ENCODE measurements around the gene PCNX1.
A peak's percentile ranks its signal among the peaks of the same experiment; 100 is the strongest.
"Not testable (repeated sequence)": the region's sequence is repeated elsewhere in the genome, so short reads cannot be mapped to it uniquely, and the experiment has no call there.

PCNX1 gene

DNA sequence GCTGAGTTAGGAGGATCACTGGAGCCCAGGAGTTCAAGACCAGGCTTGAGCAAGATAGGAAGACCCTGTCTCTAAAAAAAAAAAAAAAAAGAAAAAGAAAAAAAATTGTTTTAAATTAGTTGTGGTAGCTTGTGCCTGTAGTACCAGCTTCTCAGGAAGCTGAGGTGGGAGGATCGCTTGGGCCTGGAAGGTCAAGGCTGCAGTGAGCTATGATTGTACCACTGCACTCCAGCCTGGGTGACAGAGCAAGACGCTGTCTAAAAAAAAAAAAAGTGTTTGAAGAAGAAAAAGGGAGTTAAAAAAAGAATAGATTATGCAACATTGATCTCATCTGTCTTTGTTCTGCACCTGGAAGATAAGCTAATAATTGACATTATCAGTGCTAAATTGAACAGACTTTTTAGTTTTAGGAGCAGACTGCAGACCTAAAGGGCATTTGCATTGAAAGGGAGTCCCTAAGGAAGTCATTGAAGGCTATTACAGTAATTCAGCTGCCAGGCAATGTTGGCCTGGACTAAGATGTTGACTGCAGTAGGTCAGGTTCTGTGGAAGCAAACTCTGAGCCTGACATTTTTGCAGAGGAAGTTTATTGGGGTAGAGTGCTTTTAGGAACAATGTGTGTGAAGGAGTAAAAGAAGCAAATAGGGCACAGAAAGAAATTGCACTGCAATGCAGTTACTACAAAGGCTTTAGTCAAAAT is 215.8 kb downstream of the PCNX1 start:
- no peak for DNase-seq (ENCODE audit: low spot score)

DNA sequence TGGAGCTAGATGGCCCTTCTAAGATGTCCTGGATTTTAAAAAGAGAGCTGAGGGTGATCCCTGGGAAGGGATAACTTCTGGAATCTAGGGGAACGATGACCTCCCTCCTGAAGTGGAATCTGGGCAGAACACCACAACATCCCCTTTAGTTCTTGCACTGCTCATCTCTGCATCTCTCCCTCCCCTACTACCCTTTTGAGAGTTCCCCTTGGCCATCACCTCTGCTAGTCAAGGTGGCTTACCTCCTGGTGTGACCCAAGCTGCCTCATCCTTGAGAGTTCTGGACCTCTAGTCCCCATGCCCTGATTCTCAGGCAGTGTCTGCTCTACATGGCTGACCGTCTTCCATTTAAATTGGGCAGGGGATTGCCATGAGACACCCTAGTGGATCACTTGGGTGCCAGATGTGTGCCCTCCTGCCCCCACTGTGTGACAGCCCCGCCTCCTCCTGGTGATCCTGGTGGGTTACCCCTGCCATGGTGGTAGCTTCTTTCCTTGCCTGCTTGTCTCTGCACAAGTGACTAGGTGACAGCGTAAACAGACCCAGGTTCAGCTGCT is 216.4 kb downstream of the PCNX1 start:
- no peak for DNase-seq (ENCODE audit: low spot score)

DNA sequence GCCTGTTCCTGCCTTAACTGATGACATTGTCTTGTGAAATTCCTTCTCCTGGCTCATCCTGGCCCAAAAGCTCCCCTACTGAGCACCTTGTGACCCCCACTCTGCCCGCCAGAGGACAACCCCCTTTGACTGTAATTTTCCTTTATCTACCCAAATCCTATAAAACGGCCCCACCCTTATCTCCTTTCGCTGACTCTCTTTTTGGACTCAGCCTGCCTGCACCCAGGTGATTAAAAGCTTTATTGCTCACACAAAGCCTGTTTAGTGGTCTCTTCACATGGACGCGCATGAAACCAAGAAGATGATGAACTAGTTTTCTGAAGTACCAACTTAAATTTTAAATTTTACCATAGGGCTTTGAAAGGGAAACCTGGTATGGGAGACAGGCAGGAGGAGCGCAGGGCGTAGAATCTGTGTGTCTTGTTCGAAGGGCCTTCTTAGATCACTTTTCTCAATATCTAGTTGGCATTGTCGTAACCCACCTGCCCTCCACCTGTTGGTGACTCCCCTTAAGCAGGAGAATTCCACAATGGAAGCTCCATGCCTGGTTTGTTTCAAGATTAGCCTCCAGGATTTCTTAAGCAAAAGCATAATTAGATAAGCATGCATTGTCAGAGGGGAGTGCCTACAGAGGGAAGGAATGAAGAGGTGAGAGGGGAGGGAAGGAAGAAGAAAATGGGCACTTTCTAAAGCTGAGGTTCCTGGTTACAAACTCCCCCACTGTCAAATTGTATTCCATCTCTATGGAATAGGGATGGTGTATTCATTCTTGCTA is 222.6 kb downstream of the PCNX1 start:
- DNase-seq (ENCODE audit: low spot score) = not testable (repeated sequence)

DNA sequence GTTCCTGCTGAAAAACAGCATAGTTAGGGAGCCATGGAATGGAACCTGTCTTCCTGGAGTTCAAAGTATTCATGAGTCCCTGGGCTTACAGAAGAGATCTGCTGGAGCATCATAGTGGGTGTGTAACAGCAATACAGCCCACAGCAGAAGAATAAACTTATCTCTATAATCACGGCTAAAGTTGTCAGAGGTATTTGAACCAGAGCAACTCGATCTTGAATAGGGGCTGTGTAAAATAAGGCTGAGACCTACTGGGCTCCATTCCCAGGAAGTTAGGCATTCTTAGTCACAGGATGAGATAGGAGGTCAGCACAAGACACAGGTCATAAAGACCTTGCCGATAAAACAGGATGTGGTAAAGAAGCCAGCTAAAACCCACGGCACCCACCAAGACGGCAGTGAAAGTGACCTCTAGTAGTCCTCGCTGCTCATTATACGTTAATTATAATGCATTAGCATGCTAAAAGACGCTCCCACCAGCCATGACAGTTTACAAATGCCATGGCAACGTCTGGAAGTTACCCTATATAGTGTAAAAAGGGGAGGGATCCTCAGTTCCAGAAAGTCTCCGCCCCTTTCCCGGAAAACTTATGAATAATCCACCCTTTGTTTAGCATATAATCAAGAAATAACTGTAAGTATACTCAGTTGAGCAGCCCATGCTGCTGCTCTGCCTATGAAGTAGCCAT is 223.4 kb downstream of the PCNX1 start:
- DNase-seq (ENCODE audit: low spot score) = no peak

DNA sequence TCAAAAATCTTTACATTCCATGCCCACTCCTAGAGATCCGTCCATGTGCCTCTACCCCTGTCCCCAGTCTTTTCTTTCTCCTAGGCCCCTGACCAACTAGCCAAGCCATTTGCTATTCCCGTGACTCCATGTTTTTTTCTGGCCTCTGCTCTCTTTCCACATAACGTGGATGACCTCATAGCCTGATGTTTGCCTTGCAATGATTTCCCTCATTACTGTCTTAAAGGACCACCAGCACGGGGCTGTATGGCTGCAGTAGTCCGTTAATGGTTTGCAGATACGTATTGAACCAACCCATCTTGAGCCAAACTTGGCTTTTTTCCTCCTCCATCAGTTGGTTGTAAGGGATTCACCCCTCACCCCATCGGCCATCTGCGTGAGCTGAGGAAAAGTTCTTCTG is 226.0 kb downstream of the PCNX1 start:
- no peak for DNase-seq (ENCODE audit: low spot score)

DNA sequence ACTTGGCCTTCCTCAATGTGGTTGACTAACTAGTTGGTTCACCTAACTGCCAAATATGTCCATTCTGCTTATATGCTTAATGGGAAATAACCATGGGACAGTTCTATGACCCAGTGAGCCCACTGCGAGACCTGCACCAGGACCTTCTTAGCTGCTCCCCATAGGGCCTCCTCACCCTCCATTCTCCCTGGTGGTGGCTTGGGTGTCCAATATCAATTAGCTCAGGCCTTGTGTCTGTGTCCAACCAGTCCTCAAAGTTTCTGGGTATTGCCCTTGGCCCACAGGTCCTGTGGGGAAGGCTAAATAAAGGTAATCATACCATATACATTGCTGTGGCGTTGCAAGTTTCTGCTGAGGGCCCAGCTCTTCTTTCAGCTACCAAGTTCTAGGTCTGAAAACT is 228.2 kb downstream of the PCNX1 start:
- DNase-seq (ENCODE audit: low spot score) = no peak

DNA sequence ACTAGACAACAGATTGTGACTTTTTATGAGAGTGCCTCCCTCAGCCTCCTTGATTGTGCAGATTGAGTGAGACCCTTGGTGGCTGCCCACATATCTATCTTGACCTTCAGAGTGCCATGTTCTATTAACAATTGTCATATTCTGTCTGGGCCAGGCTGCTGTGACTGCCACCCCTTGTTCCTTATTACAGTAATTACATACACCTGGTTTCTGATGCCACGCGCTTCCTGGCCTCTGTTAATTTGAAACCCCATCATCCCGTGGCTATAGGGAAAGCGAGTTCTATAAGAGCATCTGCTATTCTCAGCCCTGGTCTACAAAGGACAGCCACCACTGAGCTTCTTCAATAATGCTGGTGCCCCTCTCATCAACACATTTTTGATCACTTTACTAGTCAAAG is 228.7 kb downstream of the PCNX1 start:
- DNase-seq (ENCODE audit: low spot score) = no peak

DNA sequence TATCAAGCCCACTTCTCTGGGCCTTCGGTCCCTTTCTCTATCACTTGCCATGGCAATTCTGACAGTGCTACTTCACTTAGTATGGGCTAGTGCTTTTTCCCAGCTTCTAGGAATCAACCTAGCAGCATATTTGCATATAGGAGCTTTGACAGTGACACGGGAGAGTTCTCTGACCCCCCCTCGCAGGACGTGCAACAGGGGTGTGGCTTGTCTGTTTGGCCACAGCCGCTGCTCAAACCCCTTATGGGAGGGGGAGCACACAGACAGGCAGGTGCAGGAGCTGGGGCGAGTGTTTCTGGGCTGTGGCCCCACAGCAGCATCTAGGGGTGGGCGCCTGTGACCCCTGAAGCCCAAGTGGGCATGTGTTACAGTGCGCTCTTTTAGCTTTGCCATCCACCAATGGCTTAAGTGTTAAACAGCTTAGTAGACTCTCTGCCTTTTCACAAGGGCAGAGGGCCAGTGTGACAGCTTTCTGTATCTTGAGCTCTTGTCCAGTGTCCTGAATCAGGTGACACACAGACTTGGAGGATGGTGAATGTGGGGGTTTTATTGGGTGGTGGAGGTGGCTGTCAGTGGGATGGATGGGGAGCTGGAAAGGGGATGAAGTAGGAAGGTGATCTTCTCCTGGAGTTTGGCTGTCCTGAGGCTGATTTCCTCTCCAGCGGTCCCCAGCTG is 229.3 kb downstream of the PCNX1 start:
- DNase-seq (ENCODE audit: low spot score) = no peak

DNA sequence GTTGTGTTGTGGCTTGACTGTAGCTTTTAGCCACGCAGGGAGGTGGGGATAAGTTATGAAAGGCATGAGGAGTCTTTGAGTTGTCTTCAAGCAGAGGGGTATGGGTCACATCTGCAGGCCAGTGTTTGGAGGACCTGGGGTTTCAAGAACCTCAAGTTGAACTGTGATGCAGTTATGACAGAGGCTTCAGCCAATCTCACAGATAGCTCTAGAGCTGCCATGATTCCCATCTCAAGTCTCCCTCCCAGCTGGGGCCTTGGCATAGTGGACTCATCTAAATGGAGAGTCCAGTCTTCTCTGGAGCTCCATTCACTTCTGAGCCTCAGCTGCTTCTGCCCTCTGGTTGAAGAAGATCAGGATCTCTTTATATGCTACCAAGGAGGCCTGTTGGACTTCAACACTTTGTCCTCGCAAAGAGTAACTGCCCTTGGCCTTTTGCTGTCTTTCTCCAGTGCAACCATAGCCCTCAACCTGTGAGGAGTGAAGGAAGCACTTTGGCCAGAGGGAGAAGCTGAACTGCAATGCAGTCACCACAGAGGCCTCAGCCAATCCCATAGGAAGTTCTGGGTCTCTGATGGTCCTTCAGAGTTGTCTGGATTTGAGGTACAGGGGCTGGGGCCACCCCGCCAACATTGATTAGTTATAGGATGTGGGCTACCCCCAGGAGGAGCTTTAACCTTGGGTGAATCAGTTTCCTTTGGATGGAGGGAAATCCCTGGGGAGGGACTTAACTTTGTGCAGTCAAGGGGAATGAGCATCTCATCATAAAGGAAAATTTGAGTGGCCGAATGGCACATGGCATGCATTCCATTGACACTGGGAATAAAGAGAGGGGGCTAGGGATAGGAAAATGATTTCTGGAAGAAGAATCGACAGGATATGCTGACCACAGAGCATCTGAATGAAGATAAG is 230.5 kb downstream of the PCNX1 start:
- DNase-seq (ENCODE audit: low spot score) = no peak

DNA sequence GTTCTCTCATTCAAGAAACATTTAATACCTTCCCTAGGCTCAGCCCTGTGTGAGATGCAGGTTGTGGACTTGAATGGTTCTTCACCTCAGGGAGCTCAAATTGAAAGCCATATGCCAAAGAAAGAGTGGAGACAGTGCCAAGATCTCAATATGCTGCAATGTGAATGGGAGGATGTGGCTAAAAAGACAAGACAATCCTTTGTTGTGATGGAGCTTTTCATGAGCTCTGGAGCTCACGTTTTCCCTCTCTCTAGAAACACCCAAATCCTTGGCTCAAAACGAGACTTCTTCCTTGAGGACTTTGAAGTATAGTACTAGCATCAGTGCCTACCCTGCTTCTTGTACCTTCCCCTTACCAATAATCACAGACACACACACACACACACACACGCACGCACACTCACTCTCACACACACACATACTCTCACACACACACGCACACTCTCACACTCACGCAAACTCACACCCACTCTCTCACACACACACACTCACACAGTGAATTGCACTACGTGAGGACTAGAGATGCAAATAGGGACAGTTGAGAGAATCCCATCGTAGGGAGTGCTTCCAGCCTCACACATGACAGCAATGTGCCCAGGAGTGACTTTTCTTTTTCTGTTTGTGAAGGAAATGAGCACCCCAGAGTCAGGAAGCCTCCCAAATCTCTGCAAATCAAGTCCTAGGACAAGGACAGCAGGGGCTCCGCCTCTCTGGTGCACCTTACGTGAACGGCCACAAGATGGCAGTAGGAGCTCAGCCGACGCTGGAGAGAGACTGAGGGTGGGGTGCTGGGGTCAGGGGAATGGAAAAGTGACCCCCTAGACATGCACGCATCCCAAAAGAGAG is 231.4 kb downstream of the PCNX1 start:
- peak; percentile 77 for DNase-seq (ENCODE audit: low spot score)

DNA sequence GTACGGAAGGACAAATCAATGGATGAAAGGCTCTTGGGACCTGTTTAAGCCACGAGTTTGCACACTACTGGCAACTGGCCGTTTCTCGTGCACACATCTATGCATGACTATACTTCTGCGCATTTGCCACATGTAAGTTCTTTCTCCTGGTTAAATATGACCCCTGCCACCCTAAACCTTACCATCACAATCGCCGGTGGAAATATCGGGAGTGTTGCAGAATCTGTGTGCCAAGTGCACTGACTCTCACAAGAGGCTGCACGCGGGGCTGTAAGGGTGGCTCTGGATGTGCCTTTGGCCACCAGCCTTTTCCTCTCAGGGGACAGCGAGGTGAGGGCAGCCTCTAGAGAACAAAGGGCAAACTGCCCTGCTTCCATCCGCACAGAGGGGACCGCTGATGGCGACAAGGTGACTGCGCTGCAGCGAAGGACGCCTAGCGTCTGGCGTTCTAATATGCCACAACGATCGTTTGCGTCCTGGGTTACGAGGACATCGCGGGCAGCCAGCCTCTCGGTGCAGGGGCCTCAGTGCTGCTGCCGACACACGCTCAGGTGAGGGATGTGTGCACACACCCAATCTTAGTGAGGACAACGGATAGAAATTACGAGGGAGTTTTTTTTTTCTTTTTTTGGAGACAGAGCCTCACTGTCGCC is 232.2 kb downstream of the PCNX1 start:
- DNase-seq (ENCODE audit: low spot score) = no peak

DNA sequence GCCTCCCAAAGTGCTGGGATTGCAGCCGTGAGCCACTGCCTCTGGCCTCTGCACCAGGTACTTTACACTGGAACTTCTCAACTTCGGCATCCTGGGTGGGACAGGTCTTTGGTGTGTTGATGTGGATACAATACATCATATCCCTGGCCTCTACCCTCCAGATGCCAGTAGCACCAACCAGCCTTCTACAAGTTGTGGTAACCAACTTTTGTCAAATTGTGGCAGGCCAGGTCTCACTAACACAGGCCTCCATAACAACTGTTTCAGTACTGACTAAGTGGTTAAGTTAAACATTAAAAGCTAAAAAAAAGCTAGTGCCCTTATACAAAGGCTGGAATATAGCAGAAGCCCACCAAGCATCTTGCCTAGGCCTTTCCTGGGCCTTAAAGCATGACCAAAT is 232.9 kb downstream of the PCNX1 start:
- DNase-seq (ENCODE audit: low spot score) = no peak

DNA sequence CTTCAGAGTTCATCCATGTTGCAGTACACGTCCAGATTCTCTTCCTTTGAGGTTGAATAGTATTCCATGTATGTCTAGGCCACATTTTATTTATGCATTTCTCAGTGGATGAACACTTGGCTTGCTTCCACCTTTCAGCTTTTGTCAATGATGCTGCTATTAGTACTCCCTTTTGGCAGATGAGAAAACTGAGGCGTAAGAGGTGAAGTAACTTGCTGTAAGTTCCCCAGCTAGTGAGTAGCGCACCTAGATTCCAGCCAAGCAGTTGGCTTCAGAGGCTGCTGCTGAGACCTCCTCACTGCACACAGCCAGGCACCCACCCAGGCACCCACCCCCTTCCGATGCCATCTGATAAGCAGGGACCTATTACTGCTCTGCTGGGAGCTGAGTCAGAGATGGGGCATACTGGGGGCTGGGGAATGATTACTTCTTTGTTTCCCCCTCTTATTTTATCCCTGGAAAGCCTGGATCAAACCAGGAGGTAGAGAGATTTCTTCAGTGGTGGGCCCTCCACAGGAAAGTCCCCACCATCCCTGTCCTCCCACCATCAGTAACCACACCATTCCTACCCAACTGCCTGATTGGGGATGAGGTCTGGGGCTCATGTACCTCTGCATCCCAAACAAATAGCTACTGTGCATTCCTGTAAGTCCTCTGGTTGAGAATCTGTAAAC is 234.6 kb downstream of the PCNX1 start:
- DNase-seq (ENCODE audit: low spot score) = no peak

DNA sequence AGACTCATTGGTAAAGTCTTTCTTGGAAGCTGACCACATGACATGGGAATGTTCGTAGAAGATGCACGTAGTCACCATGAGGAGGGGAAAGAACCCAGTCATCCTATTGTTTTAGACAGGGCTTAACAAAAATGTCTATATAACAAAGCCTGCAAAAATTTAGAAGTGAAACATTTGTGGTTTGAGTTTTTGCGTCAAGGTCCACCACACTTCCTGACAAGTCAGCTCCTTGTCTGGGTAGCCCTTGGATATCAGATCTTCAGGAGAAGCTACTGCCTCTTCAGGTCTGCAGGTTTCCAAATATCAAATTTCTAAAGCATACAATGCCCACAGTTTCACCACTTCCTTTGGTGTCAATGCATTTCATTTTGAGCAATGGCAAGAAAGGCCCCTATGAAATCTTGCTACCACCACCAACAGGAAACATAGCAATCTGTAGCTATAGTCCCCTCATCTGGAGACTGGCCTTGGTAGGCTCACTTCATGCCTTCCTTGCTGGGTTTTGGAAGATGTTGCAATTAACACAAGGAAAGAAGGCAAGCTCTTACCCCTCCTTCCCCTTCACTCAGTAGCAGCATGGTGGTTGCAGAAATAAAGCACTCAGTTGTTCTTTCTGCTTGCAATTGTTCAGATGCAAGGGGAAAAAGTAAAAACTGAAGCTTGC is 235.2 kb downstream of the PCNX1 start:
- DNase-seq (ENCODE audit: low spot score) = no peak

DNA sequence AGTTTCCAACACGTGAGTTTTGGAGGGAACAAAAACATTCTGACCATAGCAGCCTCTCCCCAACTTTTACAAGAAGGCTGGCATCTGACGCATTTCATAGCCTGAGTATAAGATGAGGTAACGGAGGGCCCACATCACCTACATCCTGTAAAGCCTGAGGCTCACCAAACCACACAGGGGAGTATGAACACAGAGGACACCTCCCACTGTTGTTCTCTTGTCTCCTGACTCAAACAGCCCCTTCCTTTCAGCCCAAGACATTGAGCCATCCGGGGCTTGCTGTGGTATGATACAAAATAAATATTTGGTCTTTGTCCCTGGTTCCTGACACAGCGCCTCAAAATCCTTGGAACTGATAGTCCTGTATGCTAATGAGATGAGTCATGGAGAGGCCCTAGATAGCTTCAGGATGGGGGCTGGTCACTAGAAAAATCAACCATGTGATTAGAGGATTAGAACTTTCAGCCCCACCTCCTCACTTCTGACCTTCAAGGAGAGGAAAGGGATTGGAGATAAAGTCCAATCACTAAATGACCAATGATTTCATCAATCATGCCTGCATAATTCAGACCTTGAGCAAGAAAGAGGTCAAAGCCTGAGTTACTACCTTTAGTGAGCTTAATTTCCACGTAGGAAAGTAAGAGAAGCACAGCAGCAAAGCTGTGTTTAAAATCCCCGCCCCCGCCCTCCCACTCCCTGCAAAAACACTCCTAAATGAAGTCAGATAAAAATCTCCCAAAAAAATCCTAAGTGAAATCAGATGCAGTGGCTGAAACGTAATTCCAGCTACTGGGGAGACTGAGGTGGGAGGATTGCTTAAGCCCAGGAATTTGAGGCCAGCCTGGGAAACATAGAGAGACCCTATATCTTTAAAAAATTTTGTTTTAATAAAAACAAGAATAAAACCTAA is 236.4 kb downstream of the PCNX1 start:
- no peak for DNase-seq (ENCODE audit: low spot score)

DNA sequence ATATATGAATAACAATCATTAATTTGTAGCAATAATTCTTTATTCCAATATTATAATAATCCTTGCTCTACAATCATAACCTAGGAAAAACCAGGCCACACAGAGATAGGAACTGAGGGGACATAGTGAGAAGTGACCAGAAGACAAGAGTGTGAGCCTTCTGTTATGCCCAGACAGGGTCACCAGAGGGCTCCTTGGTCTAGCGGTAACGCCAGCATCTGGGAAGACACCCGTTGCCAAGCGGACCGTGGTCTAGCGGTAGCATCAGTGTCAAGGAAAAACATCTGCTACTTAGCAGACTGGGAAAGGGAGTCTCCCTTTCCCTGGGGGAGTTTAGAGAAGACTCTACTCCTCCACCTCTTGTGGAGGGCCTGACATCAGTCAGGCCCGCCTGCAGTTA is 240.1 kb downstream of the PCNX1 start:
- DNase-seq (ENCODE audit: low spot score) = not testable (repeated sequence)

DNA sequence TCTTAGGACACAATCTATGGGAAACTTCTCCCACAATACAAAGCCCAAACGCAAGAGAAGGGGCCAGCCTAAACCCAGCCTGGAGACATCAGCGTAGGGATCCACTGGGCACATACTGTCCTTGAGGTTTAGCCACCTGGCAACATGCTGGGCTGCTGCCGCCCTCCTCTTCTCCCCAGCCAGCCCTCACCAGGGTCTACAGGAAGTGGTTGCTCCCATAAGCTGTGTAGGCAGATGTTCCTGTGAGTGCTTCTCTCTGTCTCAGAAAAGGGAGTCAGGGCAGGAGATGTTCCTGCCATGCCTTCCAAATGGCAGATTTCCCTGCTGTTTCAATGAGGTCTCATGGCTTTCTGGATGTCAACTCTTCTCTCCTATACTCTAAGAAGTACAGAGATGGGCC is 241.4 kb downstream of the PCNX1 start:
- no peak for DNase-seq (ENCODE audit: low spot score)
